HG02610 (cell line): ENCODE measurements around the gene COX7A2L.

Experiments
- ATAC-seq: cut with Tn5 transposase; IDR thresholded peaks from one replicate; pipeline ENCODE4 v1.9.1; 2021; ENCODE audit warnings: mild to moderate bottlenecking, moderate library complexity; ENCODE audit not compliant: unreplicated experiment

Gene COX7A2L

DNA sequence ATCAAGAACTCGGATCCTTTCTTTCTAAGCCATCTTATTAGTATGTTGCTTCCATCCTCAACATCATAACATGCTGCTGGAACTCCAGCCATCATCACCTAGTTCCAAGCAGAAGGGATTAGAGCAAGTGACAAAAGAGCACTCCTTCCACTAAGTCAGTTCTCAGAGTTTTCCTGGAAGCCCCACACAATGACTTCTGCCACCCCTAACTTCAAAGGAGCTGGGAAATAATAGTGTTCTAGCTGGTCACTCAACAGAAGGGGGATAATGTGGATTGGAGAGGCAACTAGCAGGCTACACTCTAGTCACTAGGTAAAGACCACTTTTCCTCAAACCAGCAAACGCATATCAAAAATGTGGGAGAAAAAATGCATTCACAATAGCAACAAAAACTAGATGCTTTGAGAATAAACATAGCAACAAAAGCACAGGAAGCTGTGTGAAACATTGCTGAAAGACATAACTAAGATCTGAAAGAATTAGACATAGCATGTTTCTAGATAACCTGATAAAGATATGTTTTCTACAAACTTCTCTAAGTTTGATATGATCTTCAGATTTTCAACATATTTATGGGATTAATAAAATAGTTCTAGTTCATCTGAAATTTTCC, 39.5 kb downstream of the COX7A2L start:
- no peak for ATAC-seq

DNA sequence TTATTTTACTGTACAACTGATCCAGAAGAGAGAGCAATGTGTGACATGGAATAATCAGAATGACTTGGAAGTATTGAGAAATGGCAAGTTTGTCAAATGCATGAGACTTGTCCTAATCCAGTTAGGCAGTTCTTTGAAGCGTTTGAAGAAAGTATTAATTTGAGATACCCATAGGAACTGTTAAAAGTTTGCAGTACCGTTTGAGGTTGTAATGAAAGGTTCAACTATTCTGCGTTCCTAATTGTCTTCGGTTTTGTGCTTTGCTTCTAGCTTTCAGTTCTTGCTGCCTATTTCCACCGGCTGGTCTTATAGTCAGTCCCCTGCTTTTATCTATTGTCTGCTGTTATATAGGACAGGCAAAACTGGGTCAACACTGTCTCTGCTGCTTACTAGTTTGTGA, 41.8 kb downstream of the COX7A2L start:
- no peak for ATAC-seq

DNA sequence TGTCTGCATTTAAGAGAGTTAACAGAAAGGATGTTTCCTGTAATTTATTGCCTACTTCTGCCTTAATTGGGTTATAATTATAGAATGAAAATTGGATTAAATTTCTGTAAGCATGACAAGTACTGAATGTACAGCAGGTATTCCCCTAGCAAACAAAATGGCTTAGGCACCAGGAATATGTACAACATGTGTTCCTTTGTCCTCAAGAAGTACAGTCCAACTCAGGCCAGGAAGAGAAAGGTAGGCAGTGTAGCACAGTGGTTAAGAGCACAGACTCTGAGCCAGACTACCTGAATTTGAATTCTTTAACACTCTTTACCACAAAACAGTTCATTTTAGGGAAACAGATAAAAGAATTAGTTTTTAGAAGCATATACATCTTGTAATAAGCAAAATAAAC, 43.1 kb downstream of the COX7A2L start:
- ATAC-seq: no peak

DNA sequence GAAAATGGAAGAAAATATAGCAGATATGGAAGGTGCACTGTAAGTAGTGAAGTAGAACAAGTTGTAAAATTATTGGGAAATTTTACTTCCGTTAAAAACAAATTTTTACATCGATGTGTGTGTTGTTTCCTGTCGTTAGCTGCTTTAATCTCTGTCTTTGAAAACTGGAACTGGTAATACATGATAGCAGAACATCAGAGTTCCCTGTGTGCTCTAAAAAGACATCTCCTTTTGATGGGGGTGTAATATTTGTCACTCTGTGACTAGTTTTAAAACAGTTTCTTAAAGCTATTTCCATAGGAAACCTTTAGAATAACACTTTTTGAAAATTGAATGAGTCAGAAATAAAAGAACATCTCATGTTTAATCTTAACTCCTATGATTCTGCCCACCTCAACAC, 43.5 kb downstream of the COX7A2L start:
- ATAC-seq: no peak

DNA sequence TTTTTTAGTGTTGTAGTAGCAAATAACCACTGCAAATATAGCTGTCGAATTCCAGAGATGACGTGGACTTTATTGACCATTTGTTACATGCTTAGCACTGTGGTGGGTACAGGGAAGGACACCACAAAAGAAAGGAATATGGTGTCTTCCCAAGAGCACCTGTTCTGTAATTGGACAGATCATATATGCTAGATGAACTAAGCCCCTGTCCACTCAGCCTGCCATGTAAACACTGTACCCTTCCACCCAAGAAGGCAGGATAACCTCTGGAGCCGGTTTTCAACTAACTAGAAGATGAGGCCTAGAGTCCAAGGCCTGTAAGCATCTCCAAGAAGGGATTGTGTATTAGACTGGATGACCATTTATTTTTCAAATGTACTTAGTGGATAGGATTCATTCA, 44.1 kb downstream of the COX7A2L start:
- ATAC-seq: no peak

DNA sequence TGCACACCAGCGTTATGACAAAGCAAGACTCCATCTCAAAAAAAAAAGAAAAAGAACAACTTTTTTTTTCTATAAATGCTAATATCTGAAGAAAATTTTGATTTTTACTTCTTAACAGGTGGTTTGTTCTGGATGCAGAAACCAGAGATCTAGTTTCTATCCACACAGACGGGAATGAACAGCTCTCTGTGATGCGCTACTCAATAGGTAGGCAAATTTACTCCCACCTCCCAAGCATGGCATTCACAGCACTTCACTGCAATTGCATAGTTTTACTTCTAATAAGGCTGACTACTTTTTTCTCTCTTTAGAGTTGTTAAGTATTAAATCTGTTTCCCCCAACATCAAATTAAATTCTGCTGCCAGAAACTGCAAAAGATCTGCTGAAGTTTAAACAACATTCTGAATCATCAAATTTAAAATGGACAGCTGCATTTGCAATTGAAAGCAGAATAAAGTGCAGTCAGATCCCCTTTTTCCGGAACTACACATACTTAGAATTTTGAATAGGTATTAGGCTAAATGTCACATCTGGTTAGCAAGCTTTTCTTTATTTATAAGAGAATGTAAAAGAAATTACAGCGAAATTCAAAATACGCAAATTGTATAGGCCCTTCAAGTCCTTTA, 45.1 kb downstream of the COX7A2L start:
- no peak for ATAC-seq

DNA sequence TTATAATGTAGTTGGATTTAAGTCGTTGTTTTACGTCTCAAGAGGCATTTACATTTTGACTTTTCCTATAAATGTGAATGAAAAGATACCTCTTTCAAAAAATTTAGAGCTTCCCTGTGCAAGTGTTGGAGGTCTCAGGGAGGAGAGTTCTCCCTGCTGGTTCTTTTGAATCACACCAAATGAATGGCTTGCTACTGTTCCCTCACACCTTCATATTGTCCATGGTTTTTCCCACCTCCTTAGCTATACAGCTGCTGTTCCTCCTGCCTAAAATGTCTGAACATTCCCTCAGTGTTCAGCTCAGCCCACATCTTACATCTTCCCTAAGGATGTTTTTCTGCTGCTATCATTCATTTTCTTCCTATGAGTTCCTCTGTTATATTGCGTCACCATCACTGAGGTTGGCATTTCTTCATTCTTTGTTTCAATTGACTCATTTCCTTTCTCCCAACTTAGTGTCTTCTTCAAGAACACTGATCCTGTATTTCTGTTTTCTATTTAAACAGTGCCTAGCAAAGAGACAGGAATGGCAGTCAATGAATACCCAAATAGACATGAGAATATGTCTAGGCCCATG, 46.0 kb downstream of the COX7A2L start:
- ATAC-seq: no peak

DNA sequence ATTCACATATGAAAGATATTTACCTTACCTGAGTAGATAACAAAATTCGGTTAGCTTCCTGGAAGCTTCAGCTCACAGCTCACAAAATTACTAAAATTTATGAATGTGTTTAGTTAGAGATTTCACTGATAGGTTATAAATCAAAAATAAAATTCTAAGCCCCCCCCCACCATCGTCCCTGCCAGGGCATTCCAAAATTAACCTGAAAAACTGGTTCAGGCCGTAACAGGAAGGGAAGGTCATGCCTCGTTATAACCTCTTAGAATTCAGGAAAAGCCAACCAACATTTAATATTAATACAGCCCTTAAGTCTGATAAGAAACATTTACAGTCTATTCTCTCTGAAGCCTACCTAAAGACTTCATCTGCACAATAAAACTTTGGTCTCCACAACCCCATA, 48.9 kb downstream of the COX7A2L start:
- no peak for ATAC-seq

DNA sequence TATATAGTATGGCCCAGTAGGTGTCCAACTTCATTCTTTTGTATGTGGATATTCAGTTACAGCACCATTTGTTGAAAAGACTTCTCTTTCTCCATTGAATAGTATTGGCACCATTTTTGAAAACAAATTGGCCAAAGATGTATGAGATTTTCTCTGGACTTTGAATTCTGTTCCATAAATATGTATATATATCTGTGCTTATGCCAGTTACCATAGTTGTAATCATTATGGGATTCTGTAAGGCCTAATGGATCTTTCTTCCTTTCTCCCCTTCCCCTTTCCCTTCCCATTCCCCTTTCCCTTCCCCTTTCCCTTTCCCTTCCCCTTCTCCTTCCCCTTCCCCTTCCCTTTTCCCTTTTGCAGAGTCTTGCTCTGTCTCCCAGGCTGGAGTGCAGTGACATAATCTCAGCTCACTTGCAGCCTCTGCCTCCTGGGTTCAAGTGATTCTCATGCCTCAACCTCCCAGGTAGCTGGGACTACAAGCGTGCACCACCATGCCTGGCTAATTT, 51.0 kb downstream of the COX7A2L start:
- ATAC-seq: no peak

DNA sequence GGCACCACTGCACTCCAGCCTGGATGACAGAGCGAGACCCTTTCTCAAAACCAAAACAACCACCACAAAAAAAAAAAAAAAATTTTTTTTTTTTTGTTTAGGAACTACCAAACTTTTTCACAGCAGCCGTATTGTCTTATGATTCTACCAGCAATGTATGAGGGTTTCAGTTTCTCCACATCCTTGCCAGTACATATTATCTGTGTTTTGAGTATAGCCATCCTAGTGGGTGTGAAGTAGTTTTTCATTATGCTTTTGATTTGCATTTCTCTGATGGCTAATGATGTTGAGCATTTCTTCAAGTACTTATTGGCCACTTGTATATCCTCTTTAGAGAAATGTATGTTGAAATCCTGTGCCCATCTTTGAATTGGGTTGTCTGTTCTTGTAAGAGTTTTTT, 51.7 kb downstream of the COX7A2L start:
- no peak for ATAC-seq

DNA sequence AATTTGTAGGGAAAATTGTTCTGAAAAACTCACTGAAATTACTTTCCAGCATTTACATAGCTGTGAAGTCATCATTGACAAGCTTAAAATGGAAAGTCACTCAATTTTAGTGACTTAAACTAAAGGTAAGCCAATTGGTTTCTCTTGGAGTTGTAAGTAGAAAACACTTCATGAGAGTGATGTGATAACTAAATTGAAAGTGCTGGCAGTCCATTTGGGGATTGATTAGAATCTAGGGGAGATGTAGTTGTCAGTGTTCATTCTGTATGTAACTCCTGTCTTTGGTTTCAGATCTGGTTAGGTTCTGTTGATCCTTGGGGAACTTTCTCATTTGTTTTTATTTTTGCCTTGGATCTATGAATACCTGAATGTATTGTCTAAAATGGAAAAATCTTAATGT, 53.8 kb downstream of the COX7A2L start:
- no peak for ATAC-seq

DNA sequence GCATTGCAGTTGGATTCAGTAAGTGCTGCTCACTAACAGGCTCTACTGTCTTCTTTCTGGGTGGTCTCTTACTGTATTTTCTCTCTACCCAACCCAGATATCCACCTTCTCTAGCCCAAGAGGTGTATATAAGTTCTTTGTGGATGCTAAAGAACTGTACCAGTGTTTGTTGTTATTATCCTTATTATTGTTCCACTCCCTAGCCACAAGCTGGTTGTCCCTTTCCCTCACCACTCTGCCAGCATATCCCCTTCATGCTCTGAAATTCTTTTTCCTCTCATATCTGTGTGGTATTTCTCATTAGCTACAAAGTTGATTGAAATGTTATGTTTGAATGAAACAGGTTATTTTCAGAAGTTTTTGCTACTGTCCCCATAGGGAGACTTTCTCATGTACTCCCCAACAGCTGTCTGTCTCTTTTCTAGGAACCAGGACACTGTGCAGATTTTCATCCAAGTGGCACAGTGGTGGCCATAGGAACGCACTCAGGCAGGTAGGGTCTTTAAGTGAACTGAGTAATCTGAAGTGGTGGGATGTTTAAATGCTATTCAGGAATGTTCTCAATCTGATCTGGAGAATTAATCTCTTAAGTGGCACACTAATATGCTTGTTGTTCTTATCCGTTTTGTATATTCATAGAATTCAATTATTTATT, 56.8 kb downstream of the COX7A2L start:
- ATAC-seq: no peak

DNA sequence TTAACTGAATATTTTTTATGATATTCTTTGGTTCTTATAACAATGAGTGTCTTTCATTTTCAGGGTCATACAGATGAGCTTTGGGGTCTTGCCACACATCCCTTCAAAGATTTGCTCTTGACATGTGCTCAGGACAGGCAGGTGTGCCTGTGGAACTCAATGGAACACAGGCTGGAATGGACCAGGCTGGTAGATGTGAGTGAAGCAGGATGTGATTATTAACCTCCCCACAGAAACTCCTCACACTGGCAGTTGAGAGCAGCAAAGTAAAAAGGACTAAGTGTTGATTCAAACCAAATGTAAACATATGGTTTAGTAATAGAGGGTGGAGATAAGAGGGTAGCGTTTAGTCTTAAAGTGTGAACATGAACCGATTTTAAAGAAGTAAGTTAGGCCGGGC, 57.8 kb downstream of the COX7A2L start:
- ATAC-seq: no peak

DNA sequence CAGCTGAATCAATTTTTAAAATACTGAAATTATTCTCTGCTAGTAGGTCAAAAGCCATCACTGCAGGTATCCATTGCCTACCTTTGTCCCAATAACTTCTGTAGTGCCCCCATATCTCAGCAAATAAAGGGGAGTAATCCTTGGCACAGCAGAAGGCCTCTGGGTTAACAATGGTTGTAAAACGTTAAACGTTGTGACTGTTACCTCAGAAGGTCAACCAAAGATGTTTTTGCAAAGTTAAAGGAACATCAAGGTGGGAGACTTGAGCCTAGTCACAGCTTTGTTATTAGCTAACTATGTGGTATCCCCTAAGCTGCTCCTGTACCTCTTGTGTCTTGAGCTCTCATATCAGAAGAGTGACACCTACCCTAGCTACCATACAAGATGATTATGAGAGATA, 60.5 kb downstream of the COX7A2L start:
- no peak for ATAC-seq
